Epidermal melanocyte (primary cell): ENCODE results near the gene CCDC197.

Experiments
- DNase-seq: peaks from one replicate; pipeline ENCODE4 v3.0.0; 2011; ENCODE audit warnings: low spot score; ENCODE audit not compliant: insufficient read length

Gene CCDC197

DNA sequence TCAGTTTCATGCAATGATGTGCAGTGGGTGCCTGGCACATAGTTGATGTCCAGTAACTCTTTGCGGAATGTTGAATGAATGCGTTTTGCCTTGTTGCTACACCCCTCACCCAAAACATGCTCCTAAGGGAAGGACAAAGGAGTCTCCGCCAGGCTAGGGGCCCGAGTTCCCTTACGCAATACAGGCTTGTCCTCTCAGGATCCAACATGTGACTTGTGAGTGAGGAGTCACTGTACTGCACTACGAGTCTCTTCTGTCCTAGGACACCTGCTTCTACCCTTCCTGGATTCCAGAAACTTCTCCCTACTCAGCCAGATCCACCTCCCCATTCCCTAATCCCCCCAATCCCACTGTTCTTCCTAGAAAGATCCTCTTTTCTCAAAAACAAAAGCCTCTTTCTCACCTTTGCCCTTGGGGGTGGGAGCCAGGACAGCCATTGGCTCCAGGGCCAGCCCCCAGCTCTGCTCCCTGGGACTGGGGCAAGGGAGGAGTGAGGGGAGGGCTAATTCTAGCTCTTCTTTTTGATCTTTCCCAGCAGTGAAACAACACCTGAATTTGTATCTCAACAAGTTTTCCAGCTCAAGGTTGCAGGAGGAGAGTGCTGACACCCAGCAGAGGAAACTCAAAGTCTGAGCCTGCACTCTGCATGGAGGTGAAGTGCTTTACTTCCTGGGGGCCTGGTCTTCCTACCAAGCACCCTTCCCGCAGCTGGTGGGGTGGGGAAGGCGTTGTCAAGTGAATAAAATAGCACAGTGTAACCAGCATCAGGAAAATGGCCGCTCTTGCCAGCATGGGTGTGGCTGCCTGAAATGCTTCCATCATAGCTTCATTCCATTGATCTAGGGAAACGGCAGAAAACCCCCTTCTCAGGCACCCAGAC, 25.7 kb downstream of the CCDC197 start:
- DNase-seq, result no peak

DNA sequence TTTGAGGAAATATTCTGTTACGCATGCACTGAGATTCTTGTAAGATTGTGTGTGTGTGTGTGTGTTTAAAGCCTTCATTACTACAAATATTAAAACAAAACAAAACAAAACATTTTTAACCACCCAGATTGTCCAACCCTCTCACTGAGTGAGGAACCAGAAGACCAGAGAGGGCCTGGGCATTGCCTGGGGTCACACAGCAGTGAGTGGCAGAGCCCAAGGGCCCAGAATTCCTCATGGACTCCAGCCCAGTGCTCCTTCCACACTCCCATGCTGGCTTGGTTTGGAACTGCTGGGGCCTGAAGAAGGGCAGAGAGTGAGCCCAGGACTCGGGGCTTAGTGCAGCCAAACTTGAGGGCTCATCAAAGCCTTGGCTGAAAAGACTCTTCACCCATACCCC, 27.4 kb downstream of the CCDC197 start:
- no peak for DNase-seq

DNA sequence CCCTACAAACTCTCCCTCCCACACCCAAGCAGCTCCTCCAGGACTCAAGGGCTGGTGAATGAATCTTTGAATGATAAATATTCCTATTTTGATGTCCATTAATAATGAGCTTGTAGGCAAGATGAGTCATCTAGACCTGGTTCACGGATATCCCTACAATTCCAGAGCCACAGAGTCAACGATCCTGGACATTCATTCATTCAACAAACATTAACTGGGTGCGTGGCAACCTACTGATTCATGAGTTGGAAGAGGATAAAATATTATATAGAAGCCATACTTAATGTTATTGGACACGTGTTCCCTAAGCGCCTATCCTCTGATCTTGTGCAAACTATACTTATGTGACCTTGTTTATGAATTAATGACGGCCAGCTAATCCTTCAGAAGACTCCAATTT, 28.6 kb downstream of the CCDC197 start:
- DNase-seq, result no peak

DNA sequence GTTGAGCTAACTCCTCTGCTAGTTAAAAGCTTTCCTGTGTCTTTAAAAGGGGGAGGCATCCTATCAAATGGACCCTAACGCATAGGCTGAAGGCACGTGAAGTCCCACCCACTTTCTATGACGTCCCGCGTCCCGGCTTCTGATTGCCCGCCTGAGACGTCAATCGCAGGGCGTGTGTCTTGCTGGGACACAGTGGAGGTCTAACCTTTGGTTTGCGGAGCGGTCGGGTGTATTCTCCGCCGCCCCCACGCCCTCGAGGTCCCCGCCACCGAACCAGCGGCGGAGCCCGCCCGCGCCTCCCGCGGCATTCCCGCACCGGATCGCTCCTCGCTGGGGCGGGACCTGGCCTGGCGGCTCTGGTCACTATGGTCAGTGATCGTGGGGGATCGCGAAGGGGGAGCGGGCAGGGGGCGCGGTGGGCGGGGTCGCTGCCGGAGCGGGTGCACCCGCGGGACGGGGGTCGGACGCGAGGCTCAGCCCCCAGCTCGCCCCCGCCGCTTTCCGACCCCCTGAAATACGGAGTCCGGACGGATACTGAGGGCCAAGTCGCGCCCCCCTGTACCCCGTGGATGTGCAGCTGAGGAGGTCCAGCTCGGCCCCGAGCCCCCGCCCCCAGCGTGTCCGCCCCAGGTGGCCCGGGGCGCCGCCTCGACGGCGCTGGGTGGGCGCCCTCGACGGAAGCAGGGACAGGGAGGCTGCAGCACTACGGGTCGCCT, 29.2 kb downstream of the CCDC197 start, which contains the start of gene OTUB2:
TSS of gene OTUB2 (plus strand) at position 168 of the 716 bp plus-strand sequence. CDS start at position 366, 198 bp downstream.
- peak; percentile 100 for DNase-seq

DNA sequence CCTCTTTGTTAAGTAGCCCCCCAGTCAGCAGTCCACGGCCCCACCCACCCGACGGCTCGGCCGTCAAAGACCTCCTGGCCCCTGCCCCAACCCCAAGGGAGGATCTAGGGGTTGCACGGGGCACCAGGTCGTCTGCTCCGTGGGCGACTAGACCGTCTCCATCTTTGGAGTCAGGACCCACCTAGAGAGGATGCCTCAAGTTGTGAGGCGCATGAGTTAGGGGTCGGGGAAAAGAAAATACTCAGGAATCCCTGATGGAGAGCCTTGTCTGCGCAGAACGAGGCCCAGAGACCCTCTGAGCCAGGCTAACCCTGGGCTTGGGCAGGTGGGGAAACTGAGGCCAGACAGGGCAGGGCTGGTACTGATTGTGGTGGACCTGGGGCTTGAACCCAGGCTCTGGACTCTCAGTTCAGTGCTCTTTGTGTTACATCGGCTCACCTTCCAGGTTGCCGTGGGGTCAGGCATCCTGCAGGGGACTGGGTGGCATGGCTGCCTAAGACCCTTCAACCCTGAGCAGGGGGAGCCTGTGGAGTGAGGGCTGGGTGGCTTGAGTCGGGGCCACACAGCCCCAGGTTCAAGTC, 29.9 kb downstream of the CCDC197 start:
- DNase-seq, result no peak

DNA sequence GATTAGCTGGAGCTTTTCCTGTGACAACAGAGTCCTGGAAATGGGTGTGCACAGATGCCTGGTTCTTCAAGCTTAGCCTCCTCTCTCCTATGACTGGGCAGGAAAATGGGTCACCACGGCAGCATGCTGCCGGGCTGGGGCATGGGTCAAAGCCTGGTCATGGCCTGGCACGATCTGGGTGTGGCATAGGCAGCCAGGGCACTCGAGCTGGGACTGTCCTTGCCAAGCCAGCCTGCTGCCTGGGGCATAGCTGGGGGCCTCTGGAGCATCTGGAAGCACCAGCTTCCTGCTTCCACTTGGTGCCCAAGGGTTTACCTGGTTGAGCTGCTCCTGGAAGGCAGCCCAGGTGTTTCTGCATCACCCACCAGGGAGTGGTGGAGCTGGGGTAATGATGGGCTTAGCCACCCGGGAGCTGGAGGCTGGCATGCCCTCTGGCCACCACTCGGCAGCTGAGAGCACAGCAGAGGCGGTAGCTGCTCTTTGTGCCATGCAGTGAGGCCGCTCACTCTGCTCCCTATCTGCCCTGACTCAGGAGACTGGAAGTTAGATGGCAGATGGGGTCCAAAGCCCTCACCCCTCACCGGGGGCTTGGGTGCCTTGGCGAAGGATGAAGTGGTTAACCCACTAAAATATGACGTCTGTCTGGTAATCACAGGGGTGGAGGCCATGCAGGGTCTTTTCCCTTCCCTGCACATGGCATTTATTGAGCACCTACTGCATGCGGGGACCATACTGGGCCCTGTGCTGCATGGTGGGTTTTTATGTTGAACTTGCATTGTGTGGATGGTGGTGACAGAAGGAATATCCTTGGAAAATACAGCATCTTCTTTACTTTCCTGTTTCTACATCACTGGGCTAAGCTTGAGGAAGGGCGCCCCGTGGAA, 30.7 kb downstream of the CCDC197 start:
- no peak for DNase-seq

DNA sequence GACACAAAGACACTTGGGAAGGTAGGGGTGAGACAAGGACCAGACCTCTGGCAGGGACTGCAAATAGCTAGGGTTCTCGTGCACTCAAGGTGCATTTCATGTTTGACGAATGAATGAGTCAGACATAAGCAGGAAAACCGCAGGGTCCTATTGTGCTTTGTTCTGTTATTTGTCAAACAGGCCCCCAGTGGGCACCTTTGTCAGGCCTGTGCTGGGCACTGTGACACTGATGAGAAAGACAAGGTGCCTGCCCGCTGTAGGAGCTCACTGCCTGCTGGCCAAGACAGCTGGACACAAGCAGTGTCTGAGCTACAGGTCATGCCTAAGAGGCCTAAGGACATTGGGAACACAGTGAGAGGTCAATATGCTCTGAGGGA, 31.3 kb downstream of the CCDC197 start:
- no peak for DNase-seq

DNA sequence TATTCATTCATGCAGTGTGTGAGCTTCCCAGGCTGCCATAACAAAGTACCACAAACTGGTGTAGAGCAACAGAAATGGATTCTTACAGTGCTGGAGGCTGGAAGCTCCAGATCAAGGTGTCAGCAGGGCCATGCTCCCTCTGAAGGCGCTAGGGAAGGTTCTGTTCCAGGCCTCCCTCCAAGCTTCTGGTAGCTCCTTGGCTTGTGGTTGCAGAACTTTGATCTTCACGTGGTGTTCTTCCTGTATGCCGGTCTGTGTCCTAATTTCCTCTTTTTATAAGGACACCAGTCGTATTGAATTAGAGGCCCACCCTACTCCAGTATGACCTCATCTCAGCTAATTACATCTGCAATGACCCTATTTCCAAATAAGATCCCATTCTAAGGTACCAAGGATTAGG, 32.2 kb downstream of the CCDC197 start:
- DNase-seq, result no peak

DNA sequence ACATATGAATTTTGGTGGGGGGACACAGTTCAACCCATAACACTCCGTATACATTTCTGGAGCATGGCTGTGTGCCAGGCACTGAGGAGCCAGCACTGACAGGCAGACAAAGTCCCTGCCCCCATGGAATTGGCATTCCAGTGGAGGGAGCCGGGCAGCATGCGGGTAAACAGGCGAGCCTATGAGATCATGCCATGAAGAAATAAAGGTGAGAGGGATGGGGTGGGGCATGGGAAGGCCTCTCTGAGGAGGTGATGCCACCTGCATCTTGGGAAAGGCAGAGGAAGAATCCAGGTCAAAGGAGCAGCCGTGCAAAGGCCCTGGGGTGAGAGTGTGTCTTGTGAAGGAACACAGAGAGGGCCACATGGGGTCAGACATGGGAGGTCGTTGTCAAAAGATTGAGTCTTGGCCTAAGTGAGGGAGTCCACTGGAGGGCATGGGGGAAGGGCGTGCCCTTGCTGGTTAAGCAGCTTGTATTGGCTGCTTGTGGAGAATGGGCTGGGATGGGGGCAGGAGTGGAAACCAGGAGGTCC, 32.6 kb downstream of the CCDC197 start:
- DNase-seq, result no peak

DNA sequence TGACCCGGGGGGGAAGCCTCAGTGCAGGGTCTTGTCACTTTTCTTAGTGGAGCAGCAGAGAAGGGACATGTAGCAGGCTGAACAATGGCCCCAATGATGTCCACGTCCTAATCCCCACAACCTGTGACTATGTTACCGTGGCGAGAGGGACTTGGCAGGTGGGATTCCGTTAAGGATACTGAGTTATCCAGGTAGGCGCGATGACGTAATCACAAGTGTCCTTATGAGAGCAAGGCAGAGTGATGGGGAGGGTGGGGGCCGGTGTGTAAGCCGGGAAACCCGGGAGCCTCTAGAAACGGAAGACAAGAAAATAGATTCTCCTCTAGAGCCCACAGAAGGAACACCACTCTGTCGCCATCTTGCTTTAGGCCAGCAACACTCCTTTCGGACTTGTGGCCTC, 33.5 kb downstream of the CCDC197 start:
- DNase-seq, result no peak

DNA sequence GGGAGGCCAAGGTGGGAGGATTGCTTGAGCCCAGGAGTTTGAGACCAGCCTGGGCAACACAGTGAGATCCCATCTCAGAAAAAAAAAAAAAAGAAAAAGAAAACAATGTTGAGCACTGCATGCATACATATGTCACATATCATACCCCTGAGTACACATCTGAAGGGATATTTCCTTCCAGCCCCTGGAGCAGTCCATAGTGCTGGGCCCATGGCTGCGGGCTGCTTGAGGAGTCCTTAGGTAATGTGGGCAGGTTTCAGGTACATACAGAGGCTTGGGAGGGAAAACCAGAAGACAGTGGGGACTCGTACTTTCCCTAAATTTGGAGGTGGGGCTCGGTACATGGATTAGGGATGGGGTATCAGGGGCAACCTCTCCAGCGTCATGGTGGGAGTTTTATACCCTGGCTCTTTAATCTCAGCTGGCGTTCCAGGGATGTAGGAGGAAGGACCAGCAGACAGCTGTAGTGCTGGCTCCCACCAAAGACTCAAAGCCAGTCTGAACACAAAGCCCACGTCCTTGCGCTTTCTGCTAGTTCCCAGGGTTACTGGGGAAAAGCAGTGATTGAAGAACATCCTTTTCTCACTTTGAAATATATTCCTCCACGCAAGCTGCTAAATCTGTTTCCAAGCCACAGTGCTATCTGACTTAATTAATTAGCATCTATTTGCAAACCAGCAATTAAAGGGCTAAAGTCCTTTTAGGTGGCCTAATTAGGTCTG, 34.2 kb downstream of the CCDC197 start:
- no peak for DNase-seq

DNA sequence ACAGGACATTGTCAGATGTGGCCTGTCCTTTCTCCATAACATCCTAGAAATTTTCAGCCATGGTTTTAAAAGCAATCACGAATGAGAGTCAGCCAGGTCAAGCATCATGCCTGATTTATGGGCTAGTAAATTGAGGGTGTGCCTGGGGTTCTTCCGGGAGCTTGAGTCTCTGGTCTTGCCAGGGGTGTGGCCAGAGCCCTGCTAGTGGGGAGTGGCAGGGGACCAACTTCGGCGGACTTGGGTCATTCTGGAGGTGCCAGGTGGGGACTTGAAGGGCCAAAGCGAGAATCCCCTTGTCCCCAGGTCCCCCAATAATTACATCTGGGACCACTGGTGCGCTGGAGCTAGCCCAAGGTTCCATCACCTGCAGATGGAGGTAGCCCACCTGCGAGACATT, 34.8 kb downstream of the CCDC197 start:
- no peak for DNase-seq

DNA sequence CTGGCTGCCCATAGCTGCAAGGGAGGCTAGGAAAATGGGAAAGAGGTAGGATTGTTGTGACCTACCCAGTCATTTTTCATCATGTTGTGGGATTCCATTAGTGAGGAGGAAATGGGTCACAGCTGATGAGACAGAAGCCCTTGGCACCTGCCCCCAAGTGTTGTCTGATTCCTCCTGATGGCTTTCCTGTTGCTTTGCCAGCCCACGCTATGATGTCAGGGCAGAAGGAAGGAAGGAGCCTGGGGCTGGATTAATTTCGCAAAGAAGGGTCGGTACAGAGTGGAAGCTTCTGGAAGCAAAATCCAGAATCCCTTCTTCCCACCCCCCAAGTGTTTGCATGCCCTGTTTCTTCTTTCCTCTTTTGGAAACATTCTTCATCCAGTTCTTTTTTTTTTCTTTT, 37.8 kb downstream of the CCDC197 start:
- no peak for DNase-seq

DNA sequence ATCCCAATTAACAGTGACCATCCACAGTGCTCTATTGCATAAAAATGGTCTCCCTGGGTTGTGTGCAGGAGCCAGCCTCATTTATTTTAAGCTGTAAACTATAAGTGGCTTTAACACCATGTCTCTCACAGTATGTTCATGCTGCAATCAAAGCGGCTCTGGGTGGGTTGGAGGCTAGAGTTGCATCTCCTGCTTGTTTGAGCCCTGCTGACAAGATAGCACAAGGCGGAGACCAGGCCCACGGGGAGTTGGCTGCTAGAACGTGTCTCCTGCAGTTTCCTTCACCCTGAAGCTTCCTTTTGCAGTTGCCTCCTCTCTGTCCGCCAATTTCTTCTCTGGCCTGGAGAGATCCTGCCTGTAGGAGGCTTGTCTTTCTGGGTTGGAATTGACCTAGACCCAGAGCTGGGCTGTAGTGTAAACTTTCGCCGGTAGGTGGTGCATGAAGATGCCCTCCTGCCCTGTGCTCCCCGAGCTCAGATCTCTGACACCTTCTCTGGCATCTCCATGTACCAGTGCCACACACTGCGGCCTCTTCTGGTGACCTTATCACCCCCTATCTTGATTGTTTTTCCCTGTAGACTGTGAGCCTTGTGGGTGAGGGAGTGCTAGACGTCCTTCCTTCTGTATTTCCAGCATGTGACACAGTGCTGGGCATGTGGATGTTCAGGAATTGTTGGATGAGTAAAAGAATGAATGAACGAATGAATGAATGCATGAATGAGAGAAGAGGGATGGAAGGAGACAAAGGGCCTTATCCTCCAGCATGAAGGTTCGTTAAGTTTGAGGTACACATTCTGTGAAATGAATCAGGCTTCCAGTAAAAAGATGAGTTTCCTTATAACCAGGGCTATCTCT, 39.4 kb downstream of the CCDC197 start:
- peak; percentile 74 for DNase-seq

DNA sequence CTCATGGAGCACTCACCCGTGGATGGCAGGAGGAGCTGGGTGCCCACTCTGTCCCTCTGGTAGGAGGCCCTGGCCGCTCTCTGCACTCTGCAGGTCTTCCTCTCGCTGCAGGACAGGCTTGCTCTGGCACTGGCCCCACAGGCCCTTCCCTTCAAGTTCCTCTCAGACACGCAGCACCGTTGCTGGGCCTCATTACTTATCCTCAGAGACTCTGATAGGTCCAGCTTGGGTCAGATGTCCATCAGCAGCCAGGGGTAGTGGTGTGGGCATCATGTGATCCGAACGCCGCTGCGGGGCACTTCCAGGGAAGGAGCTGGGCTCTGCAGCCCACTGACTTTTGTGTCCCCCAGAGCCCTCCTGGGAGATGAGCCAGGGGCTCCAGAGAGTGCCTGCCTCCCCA, 40.9 kb downstream of the CCDC197 start:
- DNase-seq, result no peak

DNA sequence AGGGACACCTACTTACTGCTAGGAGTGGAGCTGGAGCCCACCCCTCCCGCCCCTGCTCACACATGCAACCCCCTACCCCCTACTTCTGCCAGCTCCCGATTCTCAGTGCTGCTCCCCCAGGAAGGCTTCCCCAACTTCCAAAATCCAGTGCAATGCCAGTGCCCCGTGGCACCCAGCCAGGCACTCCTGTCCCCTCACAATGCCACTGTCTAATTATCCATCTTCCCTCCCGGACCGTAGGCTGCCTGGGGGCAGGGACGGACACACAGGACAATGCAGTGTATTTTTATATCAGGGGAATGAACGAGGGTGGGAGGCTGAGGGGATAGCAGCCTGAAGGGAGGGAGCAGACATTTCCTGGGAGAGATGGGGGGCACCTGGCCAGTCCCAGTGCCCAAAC, 41.4 kb downstream of the CCDC197 start:
- DNase-seq, result no peak

DNA sequence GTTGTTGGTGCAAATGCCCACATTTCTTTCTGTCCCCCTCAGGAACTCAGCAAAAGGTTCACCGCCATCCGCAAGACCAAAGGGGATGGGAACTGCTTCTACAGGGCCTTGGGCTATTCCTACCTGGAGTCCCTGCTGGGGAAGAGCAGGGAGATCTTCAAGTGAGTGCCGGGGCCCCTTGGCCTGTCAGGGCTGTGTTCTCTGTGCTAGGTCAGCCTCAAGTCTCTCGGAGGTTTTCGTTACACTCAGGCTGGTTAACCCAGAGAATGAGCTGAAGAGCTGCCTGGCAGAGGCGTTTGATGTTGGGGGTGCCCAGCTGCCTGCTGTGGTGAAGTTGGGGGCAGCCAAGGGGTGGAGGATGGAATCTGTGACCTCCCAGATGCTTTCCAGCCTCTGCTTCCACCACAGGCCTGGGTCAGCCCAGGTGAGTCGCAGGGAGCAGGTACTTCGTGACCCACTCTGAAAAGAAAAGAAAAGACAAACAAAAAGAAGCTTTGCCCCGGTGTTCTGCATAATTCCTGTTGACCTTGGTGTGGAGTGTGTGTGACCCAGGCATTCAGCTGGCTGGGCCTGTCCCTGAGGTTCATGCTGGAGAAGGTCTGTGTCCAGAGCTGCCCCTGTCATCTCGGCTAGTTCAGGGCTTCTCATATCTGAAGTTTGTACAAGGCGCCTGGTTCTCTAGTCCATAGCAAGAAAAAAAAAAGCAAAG, 42.0 kb downstream of the CCDC197 start:
- no peak for DNase-seq

DNA sequence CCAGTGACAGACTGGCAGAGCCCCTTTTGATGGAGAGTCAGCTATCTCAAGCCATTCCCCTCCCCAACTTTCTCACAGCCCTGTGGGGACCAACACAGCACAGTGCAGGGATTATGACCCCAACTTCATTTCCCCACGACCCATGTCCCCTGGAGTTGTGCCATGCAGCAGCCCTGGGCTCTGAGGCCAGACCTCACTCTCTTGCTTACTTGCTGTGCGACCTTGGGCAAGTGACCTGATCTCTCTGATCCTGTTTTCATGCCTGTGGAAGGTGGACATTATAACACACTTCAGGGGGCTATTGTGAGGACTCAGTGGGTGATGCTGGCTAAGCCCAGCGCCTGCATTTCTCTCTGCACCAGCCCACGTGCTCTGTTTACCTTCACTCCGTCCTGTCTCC, 43.1 kb downstream of the CCDC197 start:
- no peak for DNase-seq

DNA sequence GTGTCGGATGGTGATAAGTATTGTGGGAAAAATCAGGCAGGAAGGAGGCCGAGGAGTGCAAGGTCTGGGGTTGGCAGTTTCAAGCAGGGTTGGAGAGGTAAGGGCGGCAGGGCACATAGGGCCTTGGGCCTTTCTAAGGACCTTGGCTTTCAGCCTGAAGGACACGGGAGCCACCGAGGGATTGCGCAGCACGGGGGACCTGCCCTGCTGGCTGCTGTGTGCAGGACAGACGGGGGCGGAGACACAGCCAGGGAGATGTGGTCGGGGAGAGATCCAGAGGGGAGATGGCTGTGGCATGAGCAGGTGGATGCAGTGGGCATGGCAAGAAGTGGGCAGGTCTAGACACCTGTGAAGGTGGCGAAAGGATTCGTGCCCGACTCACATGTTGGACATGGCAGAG, 43.7 kb downstream of the CCDC197 start:
- no peak for DNase-seq
